ENCODE results near the gene MYO7B. TPM values are rescaled to one million over a fixed set of nuclear protein-coding genes. Genes with fewer than 3 reads are reported as not detected.
A peak's percentile ranks its signal among the peaks of the same experiment; 100 is the strongest.

MYO7B gene
- total RNA-seq, 1 donor from 2014 or later, result 1.3 TPM

- Histone ChIP-seq H3K36me3 (no peaks in the 10 kb centered on the region), H3K27ac (peak overlapping the region; percentile 35 to 89), H3K4me1 (peaks cover 2 to 39% of the 10 kb centered on the region in 2 donors), H3K4me3 (no peak overlapping the region), H3K27me3 (no peaks in the 10 kb centered on the region), H3K9me3 (no peaks in the 10 kb centered on the region)
- no peak for DNase-seq (ENCODE audit: low spot score in 2 of 2)
- intact Hi-C loops (cut with DNase I), result loop anchor here (5.0 to 10.0 kb wide), 2 partner anchors 33 to 286 kb away; partner anchors contain the start of gene MAP3K2
- TF ChIP-seq CTCF (IDR thresholded peaks at IDR 0.05), result no peak
Observed at GRCh38 chr2:127670055-127670956, 134.8 kb downstream of the MYO7B start.

GRCh38 chr2:127670957-127671290 lies 135.4 kb downstream of the MYO7B start:
- peak in 1 of 2 donors; percentile 60 for DNase-seq (ENCODE audit: low spot score in 2 of 2)

GRCh38 chr2:127671557-127672302 lies 136.2 kb downstream of the MYO7B start:
- H3K4me3 ChIP-seq, result peak overlapping the region; percentile 94 to 99
- H3K9me3 ChIP-seq, result no peaks in the 10 kb centered on the region
- H3K36me3 ChIP-seq, result no peaks in the 10 kb centered on the region
- peak in 1 of 2 donors; percentile 58 for DNase-seq (ENCODE audit: low spot score in 2 of 2)
- peak overlapping the region; percentile 89 to 92 for H3K27ac ChIP-seq
- no peak for TF ChIP-seq CTCF (IDR thresholded peaks at IDR 0.05)
- intact Hi-C loops (cut with DNase I), result loop anchor here (5.0 to 10.0 kb wide), 2 partner anchors 34 to 287 kb away; partner anchors contain the start of gene MAP3K2
- H3K27me3 ChIP-seq, result no peaks in the 10 kb centered on the region
- H3K4me1 ChIP-seq, result peaks cover 0 to 32% of the 10 kb centered on the region in 2 donors

More at GRCh38 chr2:127670957-127671290, 135.4 kb downstream of the MYO7B start:
- no peak for TF ChIP-seq CTCF (IDR thresholded peaks at IDR 0.05)
- intact Hi-C loops (cut with DNase I), result loop anchor here (5.0 to 10.0 kb wide), 2 partner anchors 34 to 286 kb away; partner anchors contain the start of gene MAP3K2
- no peaks in the 10 kb centered on the region for H3K36me3 ChIP-seq
- no peak overlapping the region for H3K4me3 ChIP-seq
- H3K27me3 ChIP-seq, result no peaks in the 10 kb centered on the region
- no peaks in the 10 kb centered on the region for H3K9me3 ChIP-seq
- H3K27ac ChIP-seq, result peak overlapping the region; percentile 35 to 89
- H3K4me1 ChIP-seq, result peaks cover 0 to 33% of the 10 kb centered on the region in 2 donors

- Histone ChIP-seq H3K36me3 (no peaks in the 10 kb centered on the region), H3K27ac (peak overlapping the region; percentile 89 to 92), H3K4me3 (peak overlapping the region; percentile 94 to 99), H3K27me3 (no peaks in the 10 kb centered on the region), H3K9me3 (no peaks in the 10 kb centered on the region), H3K4me1 (peaks cover 0 to 29% of the 10 kb centered on the region in 2 donors)
- DNase-seq (ENCODE audit: low spot score in 2 of 2), result peak in 1 of 2 donors; percentile 63
- intact Hi-C loops (cut with DNase I), result loop anchor here (5.0 to 10.0 kb wide), 2 partner anchors 35 to 288 kb away; partner anchors contain the start of gene MAP3K2
- no peak for TF ChIP-seq CTCF (IDR thresholded peaks at IDR 0.05)
Observed at GRCh38 chr2:127672341-127673224, 137.1 kb downstream of the MYO7B start.
